ENCODE results near the gene GMDS. TPM values are rescaled to one million over a fixed set of nuclear protein-coding genes. Genes with fewer than 3 reads are reported as not detected.

Gene GMDS
- polyA plus RNA-seq, 1 of the 3 experiments (the other 2 are of a cell fraction) = 12.3 TPM

DNA sequence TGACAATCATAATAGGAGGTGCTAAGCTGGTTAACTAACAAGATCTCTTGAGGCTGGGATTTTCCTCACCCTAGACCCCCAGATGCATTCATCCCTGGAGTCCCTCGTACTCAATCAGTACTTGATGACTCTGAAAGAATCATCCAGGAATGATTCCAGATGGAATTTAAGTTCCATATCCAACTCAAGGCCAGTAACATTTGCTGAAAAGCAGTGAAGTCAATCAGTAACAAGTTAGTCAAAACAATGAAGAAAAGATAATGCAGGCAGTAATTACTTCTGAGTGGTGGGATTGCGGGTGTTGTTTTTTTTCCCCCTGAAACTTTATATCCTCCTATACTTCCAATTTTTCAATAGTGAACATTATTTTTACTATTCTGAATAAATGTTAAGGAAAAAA is 18.6 kb downstream of the GMDS start:
- Histone ChIP-seq H3K36me3 (replicated peaks in 1 of 2; ENCODE audit: control insufficient read depth in 1 of 2, insufficient read depth in 2 of 2, low read length in 1 of 2) (no peaks in the 10 kb centered on the region), H3K9me3 (no peaks in the 10 kb centered on the region), H3K9me2 (no peaks in the 10 kb centered on the region), H3F3A (replicated peaks; ENCODE audit: insufficient read depth) (no peaks in the 10 kb centered on the region), H3K9ac (no peak overlapping the region), H3K27me3 (ENCODE audit: insufficient read depth) (no peaks in the 10 kb centered on the region), H3K79me2 (ENCODE audit: insufficient read depth) (no peaks in the 10 kb centered on the region), H2AFZ (ENCODE audit: low read depth) (no peak overlapping the region), H3K4me3 (ENCODE audit: low read depth in 2 of 2, low read length in 1 of 2) (no peak overlapping the region), H3K27ac (ENCODE audit: low read depth in 2 of 2, low read length in 1 of 2) (no peak overlapping the region), H4K20me1 (ENCODE audit: insufficient read depth) (no peaks in the 10 kb centered on the region), H3K4me1 (ENCODE audit: control insufficient read depth in 1 of 2, insufficient read depth in 2 of 2, low read depth in 1 of 2, low read length in 1 of 2) (peaks cover 0 to 13% of the 10 kb centered on the region in 2 experiments; a peak in 1 of 4 replicates), H3K4me2 (no peak overlapping the region)
- ChIA-PET POLR2A (no interaction called here), CTCF (interaction anchor here (1.0 to 1.6 kb wide), 2 partner anchors 27 to 32 kb away, joined by 3 to 4 read pairs; no protein-coding TSS in a partner anchor)
- 97% methylated on average over 2 of the region's 2 CpGs for WGBS (ENCODE audit: low lambda C conversion rate)
- no peak for TF ChIP-seq POLR2AphosphoS5 (IDR thresholded peaks at IDR 0.05; ENCODE audit: low read depth, low read length)
- no peak for TF ChIP-seq FOSL2 (IDR thresholded peaks at IDR 0.05; ENCODE audit: borderline replicate concordance, low read depth)
- TF ChIP-seq RAD21 (IDR thresholded peaks at IDR 0.05; ENCODE audit: low read length) = no peak
- TF ChIP-seq SIN3A (IDR thresholded peaks at IDR 0.05; ENCODE audit: borderline replicate concordance, low read depth, low read length) = no peak
- no peak for TF ChIP-seq FOXJ3 (CRISPR knock-in tag; IDR thresholded peaks at IDR 0.05)
- TF ChIP-seq, protein P1, sequence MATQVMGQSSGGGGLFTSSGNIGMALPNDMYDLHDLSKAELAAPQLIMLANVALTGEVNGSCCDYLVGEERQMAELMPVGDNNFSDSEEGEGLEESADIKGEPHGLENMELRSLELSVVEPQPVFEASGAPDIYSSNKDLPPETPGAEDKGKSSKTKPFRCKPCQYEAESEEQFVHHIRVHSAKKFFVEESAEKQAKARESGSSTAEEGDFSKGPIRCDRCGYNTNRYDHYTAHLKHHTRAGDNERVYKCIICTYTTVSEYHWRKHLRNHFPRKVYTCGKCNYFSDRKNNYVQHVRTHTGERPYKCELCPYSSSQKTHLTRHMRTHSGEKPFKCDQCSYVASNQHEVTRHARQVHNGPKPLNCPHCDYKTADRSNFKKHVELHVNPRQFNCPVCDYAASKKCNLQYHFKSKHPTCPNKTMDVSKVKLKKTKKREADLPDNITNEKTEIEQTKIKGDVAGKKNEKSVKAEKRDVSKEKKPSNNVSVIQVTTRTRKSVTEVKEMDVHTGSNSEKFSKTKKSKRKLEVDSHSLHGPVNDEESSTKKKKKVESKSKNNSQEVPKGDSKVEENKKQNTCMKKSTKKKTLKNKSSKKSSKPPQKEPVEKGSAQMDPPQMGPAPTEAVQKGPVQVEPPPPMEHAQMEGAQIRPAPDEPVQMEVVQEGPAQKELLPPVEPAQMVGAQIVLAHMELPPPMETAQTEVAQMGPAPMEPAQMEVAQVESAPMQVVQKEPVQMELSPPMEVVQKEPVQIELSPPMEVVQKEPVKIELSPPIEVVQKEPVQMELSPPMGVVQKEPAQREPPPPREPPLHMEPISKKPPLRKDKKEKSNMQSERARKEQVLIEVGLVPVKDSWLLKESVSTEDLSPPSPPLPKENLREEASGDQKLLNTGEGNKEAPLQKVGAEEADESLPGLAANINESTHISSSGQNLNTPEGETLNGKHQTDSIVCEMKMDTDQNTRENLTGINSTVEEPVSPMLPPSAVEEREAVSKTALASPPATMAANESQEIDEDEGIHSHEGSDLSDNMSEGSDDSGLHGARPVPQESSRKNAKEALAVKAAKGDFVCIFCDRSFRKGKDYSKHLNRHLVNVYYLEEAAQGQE (IDR thresholded peaks at IDR 0.05; ENCODE audit: low read depth, low read length) = no peak
- no peak for TF ChIP-seq JUND (IDR thresholded peaks at IDR 0.05)
- TF ChIP-seq TCF12 (IDR thresholded peaks at IDR 0.05) = no peak
- TF ChIP-seq YY1 (IDR thresholded peaks at IDR 0.05; ENCODE audit: low read depth) = no peak
- TF ChIP-seq, protein P2, sequence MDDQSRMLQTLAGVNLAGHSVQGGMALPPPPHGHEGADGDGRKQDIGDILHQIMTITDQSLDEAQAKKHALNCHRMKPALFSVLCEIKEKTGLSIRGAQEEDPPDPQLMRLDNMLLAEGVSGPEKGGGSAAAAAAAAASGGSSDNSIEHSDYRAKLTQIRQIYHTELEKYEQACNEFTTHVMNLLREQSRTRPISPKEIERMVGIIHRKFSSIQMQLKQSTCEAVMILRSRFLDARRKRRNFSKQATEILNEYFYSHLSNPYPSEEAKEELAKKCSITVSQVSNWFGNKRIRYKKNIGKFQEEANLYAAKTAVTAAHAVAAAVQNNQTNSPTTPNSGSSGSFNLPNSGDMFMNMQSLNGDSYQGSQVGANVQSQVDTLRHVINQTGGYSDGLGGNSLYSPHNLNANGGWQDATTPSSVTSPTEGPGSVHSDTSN (IDR thresholded peaks at IDR 0.05) = no peak
- TF ChIP-seq EZH2phosphoT487 (IDR thresholded peaks at IDR 0.05; ENCODE audit: borderline replicate concordance, low read depth) = no peak
- TF ChIP-seq RFX5 (IDR thresholded peaks at IDR 0.05; ENCODE audit: low read length) = no peak
- no peak for TF ChIP-seq MEF2A (IDR thresholded peaks at IDR 0.05; ENCODE audit: borderline replicate concordance, low read depth)
- TF ChIP-seq, protein P3, sequence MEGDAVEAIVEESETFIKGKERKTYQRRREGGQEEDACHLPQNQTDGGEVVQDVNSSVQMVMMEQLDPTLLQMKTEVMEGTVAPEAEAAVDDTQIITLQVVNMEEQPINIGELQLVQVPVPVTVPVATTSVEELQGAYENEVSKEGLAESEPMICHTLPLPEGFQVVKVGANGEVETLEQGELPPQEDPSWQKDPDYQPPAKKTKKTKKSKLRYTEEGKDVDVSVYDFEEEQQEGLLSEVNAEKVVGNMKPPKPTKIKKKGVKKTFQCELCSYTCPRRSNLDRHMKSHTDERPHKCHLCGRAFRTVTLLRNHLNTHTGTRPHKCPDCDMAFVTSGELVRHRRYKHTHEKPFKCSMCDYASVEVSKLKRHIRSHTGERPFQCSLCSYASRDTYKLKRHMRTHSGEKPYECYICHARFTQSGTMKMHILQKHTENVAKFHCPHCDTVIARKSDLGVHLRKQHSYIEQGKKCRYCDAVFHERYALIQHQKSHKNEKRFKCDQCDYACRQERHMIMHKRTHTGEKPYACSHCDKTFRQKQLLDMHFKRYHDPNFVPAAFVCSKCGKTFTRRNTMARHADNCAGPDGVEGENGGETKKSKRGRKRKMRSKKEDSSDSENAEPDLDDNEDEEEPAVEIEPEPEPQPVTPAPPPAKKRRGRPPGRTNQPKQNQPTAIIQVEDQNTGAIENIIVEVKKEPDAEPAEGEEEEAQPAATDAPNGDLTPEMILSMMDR (IDR thresholded peaks at IDR 0.05) = no peak
- no peak for TF ChIP-seq NRF1 (IDR thresholded peaks at IDR 0.05; ENCODE audit: low read depth, low read length)
- no peak for TF ChIP-seq SMC3 (IDR thresholded peaks at IDR 0.05; ENCODE audit: low read depth, low read length)
- no peak for TF ChIP-seq TAF1 (IDR thresholded peaks at IDR 0.05; ENCODE audit: borderline replicate concordance, low read depth, low read length)
- no peak for DNase-seq

All from SK-N-SH (cell line).